K562 (cell line): ENCODE results near the gene TMEM63C. TPM values are rescaled to one million over a fixed set of nuclear protein-coding genes. Genes with fewer than 3 reads are reported as not detected.
A peak's percentile ranks its signal among the peaks of the same experiment; 100 is the strongest.

Source experiments
- ATAC-seq: fragments of 200-7000 bp; cut with Tn5 transposase; 3 replicates; pipeline ENCODE4 v1.9.1; 2020; ENCODE audit warnings: moderate library complexity
- BruUV-seq: library from RNA; stranded (reverse); fragments of 400-500 nt; replicated peaks from 2 replicates; lab custom pipeline; 2021; lab: Mats Ljungman, UMichigan
- CTCF ChIA-PET: fragments of 300-600 bp; formaldehyde crosslinking; extraction: SDS; loops from one replicate; lab custom pipeline; 2021; ENCODE audit warnings: low intra/inter-chr PET ratio; lab: Yijun Ruan, JAX
- POLR2A ChIA-PET: fragments of 300-600, 350-650 bp; sonication (Branson Sonifier 250); formaldehyde crosslinking; extraction: SDS; loops from one replicate; lab custom pipeline; 2021; ENCODE audit warnings: antibody characterized with exemption, inconsistent platforms; lab: Yijun Ruan, JAX
- DNase-seq, 4 experiments: peaks; one replicate each; pipeline versions ENCODE4 v3.0.0 to v3.0.0-alpha.2; 2011 to 2018; ENCODE audit warnings: low spot score in 3 of 4, mixed read lengths in 3 of 4; ENCODE audit errors: extremely low read depth in 1 of 4
- FAIRE-seq: peaks from 2 replicates; lab custom pipeline; 2011; peaks lifted over from hg19 to GRCh38; lab: Jason Lieb, UNC
- H2AFZ ChIP-seq: 2 replicates; pipeline ENCODE4 v1.6.0; 2011; ENCODE audit warnings: low read depth, low read length, control low read depth, inconsistent platforms
- H3K27ac ChIP-seq: fragments of 200-600 bp; 3 replicates; pipeline ENCODE4 v1.8.0; 2011; ENCODE audit warnings: low read depth, mild to moderate bottlenecking, control low read depth, inconsistent platforms, low read length, moderate library complexity, mixed read lengths; ENCODE audit errors: extremely low read depth
- H3K27me3 ChIP-seq, 2 experiments: fragments of 300-600 bp in 1 of 2; 2 replicates in 1 of 2; 3 replicates in 1 of 2; pipeline versions ENCODE4 v1.6.0 to v1.8.0; 2011; ENCODE audit warnings: inconsistent platforms in 2 of 2, low read length in 2 of 2, mild to moderate bottlenecking in 1 of 2, mixed read lengths in 1 of 2, moderate library complexity in 1 of 2; ENCODE audit not compliant: control insufficient read depth in 2 of 2, insufficient read depth in 2 of 2
- H3K36me3 ChIP-seq: fragments of 300-600 bp; 3 replicates; pipeline ENCODE4 v1.8.0; 2011; ENCODE audit warnings: mild to moderate bottlenecking, low read length, inconsistent platforms; ENCODE audit not compliant: control insufficient read depth, insufficient read depth
- H3K4me1 ChIP-seq, 2 experiments: fragments of 200-600 bp in 1 of 2; replicated peaks in 1 of 2; 2 replicates in 1 of 2; 3 replicates in 1 of 2; pipeline versions ENCODE4 v1.5.1 to v1.8.0; 2011; ENCODE audit warnings: inconsistent platforms in 2 of 2, low read length in 2 of 2, mild to moderate bottlenecking in 1 of 2, mixed read lengths in 1 of 2, moderate library complexity in 1 of 2; ENCODE audit not compliant: control insufficient read depth in 2 of 2, insufficient read depth in 2 of 2
- H3K4me2 ChIP-seq: 2 replicates; pipeline ENCODE4 v1.6.1; 2011; ENCODE audit warnings: low read length, control low read depth, inconsistent platforms, mixed read lengths; ENCODE audit not compliant: insufficient read depth
- H3K4me3 ChIP-seq: fragments of 200-600 bp; sonication (generic), shearing (Covaris generic); 2 replicates; pipeline ENCODE4 v1.5.1; 2016; ENCODE audit warnings: control low read depth, inconsistent platforms
- H3K79me2 ChIP-seq: fragments of 200-600 bp; 3 replicates; pipeline ENCODE4 v1.8.0; 2011; ENCODE audit warnings: low read length, inconsistent platforms; ENCODE audit not compliant: control insufficient read depth, insufficient read depth
- H3K9ac ChIP-seq, 2 experiments: 2 replicates each; pipeline versions ENCODE4 v1.6.0 to v1.6.1; 2011; ENCODE audit warnings: low read depth in 2 of 2, low read length in 2 of 2, control low read depth in 1 of 2, inconsistent platforms in 1 of 2, mild to moderate bottlenecking in 1 of 2, mixed read lengths in 1 of 2; ENCODE audit not compliant: insufficient read depth in 1 of 2
- H3K9me1 ChIP-seq: one replicate; pipeline ENCODE4 v1.6.0; 2011; ENCODE audit warnings: inconsistent platforms, mild to moderate bottlenecking, low read length, moderate library complexity; ENCODE audit not compliant: control insufficient read depth, insufficient read depth
- H3K9me3 ChIP-seq: replicated peaks from 2 replicates; pipeline ENCODE4 v1.5.1; 2011; ENCODE audit warnings: low read depth, low read length, inconsistent platforms; ENCODE audit not compliant: control insufficient read depth, insufficient read depth
- H4K20me1 ChIP-seq: replicated peaks from 2 replicates; pipeline ENCODE4 v1.6.1; 2011; ENCODE audit warnings: low read length, inconsistent platforms, mixed read lengths; ENCODE audit not compliant: control insufficient read depth, insufficient read depth
- CEBPG ChIP-seq, 3 experiments: fragments of 200-800 bp in 1 of 3; sonication (Bioruptor generic) in 1 of 3; sonication (generic) in 1 of 3; formaldehyde crosslinking in 1 of 3; IDR thresholded peaks in 2 of 3; conservative IDR thresholded peaks in 1 of 3; 2 replicates each; pipeline versions ENCODE4 v1.6.1 to v1.8.0; 2016 to 2022; ENCODE audit warnings: missing compliant biosample characterization in 2 of 3, missing genetic modification characterization in 2 of 3, mild to moderate bottlenecking in 1 of 3, missing genetic modification reagents in 1 of 3
- DDX20 ChIP-seq: fragments of 450-650 bp; IDR thresholded peaks from 2 replicates; pipeline ENCODE4 v1.6.1; 2016; ENCODE audit warnings: missing genetic modification characterization, low read depth, mild to moderate bottlenecking, missing compliant biosample characterization, moderate library complexity
- EHMT2 ChIP-seq: fragments of 450-650 bp; IDR thresholded peaks from 2 replicates; pipeline ENCODE4 v1.6.1; 2018; ENCODE audit warnings: antibody characterized with exemption
- MIER1 ChIP-seq: fragments of 450-650 bp; IDR thresholded peaks from 2 replicates; pipeline ENCODE4 v1.6.1; 2016; ENCODE audit warnings: antibody characterized with exemption, mild to moderate bottlenecking, low read depth
- MNT ChIP-seq, 2 experiments: fragments of 450-650 bp; conservative IDR thresholded peaks; 2 replicates each; pipeline ENCODE4 v1.6.1; 2017; ENCODE audit warnings: mild to moderate bottlenecking in 2 of 2, moderate library complexity in 2 of 2
- NR2C2 ChIP-seq, 2 experiments: fragments of 200-800 bp in 1 of 2; sonication (Bioruptor generic) in 1 of 2; sonication (generic) in 1 of 2; formaldehyde crosslinking in 1 of 2; IDR thresholded peaks; 2 replicates each; pipeline versions ENCODE4 v1.6.1 to v1.8.0; 2016 to 2022; ENCODE audit warnings: mild to moderate bottlenecking in 1 of 2, missing compliant biosample characterization in 1 of 2, missing genetic modification characterization in 1 of 2, missing genetic modification reagents in 1 of 2
- PML ChIP-seq: IDR thresholded peaks from 2 replicates; pipeline ENCODE4 v1.6.1; 2012; ENCODE audit warnings: low read length, inconsistent platforms
- REST ChIP-seq, 2 experiments: fragments of 450-650 bp; formaldehyde crosslinking in 1 of 2; IDR thresholded peaks; 2 replicates each; pipeline versions ENCODE4 v1.4.0 to v1.6.1; 2014 to 2020; ENCODE audit warnings: mild to moderate bottlenecking in 2 of 2, borderline replicate concordance in 1 of 2, low read depth in 1 of 2
- SUPT5H ChIP-seq: fragments of 450-650 bp; IDR thresholded peaks from 2 replicates; pipeline ENCODE4 v1.6.1; 2016
- TGIF2 ChIP-seq: sonication (generic); formaldehyde crosslinking; IDR thresholded peaks from 2 replicates; pipeline ENCODE4 v1.8.1; 2022; ENCODE audit warnings: mild to moderate bottlenecking, missing genetic modification reagents, moderate library complexity
- WHSC1 ChIP-seq: IDR thresholded peaks from one replicate; pipeline ENCODE4 v1.6.1; 2012; ENCODE audit warnings: low read length, control low read depth, inconsistent platforms
- ZNF316 ChIP-seq: fragments of 450-650 bp; IDR thresholded peaks from 2 replicates; pipeline ENCODE4 v1.6.1; 2016
- WGBS: fragments of 100-300 bp; shearing (Covaris generic); methylation state at CpG from one replicate; pipeline ENCODE4 v1.1.6; 2016; ENCODE audit warnings: low coverage, mixed read lengths; ENCODE audit not compliant: insufficient coverage; ENCODE audit errors: missing lambda C conversion rate; 5-methylcytosine and 5-hydroxymethylcytosine counted together
- in situ Hi-C: fragments of 300-500 bp; cut with MboI; formaldehyde crosslinking; loops from 4 replicates; pipeline ENCODE4 v1.15.0; 2018; ENCODE audit warnings: inconsistent platforms, mixed read lengths
- intact Hi-C: fragments of 100-400 bp; cut with micrococcal nuclease; formaldehyde crosslinking; loops from 2 replicates; pipeline ENCODE4 v1.14.2; 2022
- polyA plus RNA-seq, 8 experiments: library from polyadenylated mRNA; depleted of rRNA in 4 of 8; stranded (reverse) in 5 of 8; unstranded in 3 of 8; fragments of >200 nt; fragmentation: Nextera tagmentation in 2 of 8; fragmentation: Illumina TruSeq in 1 of 8; extraction: Ambion mirVana in 2 of 8; extraction: Trizol in 1 of 8; gene quantifications; 2 replicates each; pipeline versions ENCODE4 v1.2.1 to v1.2.3, GENCODE V29; 2011 to 2014; ENCODE audit warnings: inconsistent platforms in 1 of 8, missing spikeins in 1 of 8
- total RNA-seq, 7 experiments: library from RNA; depleted of rRNA in 6 of 7; stranded (reverse); fragments of >200 nt in 6 of 7; fragmentation: Illumina TruSeq in 2 of 7; extraction: Trizol in 2 of 7; gene quantifications; 2 replicates each; pipeline versions ENCODE4 v1.2.1 to v1.2.3, GENCODE V29; 2011 to 2021; ENCODE audit warnings: low replicate concordance in 1 of 7
- TF ChIP-seq, protein P1 (sequence below): fragments of 250-450 bp; sonication (Bioruptor Pico); IDR thresholded peaks from 2 replicates; pipeline ENCODE4 v1.9.0; 2021; ENCODE audit warnings: mild to moderate bottlenecking

Gene TMEM63C
- total and polyA plus RNA-seq, 9 of the 15 experiments (the other 6 are each of a cell fraction or from before 2014, with no cell fraction given): 0.07 TPM; not detected in 8

GRCh38 chr14:77241955-77242354 lies 60.4 kb downstream of the TMEM63C start:
- H3K27ac ChIP-seq: no peak overlapping the region
- H4K20me1 ChIP-seq: no peaks in the 10 kb centered on the region
- no TSS peak for BruUV-seq
- H3K4me1 ChIP-seq: no peaks in the 10 kb centered on the region; a peak in 1 of 5 replicates
- H3K9me3 ChIP-seq: no peaks in the 10 kb centered on the region
- intact Hi-C loops: no loop called here
- peaks cover 0 to 21% of the 10 kb centered on the region in 2 experiments; a peak in 2 of 5 replicates for H3K27me3 ChIP-seq
- WGBS: 0% methylated on average over 2 of the region's 2 CpGs
- in situ Hi-C loops: no loop called here
- no peaks in the 10 kb centered on the region for H3K9me1 ChIP-seq
- no peak overlapping the region for H3K4me3 ChIP-seq
- no peak for ATAC-seq
- FAIRE-seq: no peak
- H2AFZ ChIP-seq: no peak overlapping the region
- H3K4me2 ChIP-seq: no peak overlapping the region
- no peak for DNase-seq
- no peak overlapping the region for H3K9ac ChIP-seq
- no peaks in the 10 kb centered on the region for H3K36me3 ChIP-seq
- no peaks in the 10 kb centered on the region for H3K79me2 ChIP-seq
- CTCF ChIA-PET: no interaction called here
- POLR2A ChIA-PET: no interaction called here
- TF ChIP-seq REST (IDR thresholded peaks at IDR 0.05; ENCODE audit: borderline replicate concordance) (peak; percentile 80), REST (CRISPR knock-in tag; IDR thresholded peaks at IDR 0.05; ENCODE audit: low read depth) (no peak), ZNF316 (no peak), DDX20 (tag) (no peak), EHMT2 (peak; percentile 60; the same call in 1 of the 2 replicates), PML (no peak), MIER1 (peak; percentile 48; the same call in 1 of the 2 replicates), TGIF2 (no peak), NR2C2 (CRISPR knock-in tag; IDR thresholded peaks at IDR 0.05) (no peak), NR2C2 (tag; IDR thresholded peaks at IDR 0.05) (no peak), MNT (conservative IDR thresholded peaks at IDR 0.05) (no peak), SUPT5H (no peak), WHSC1 (no peak), CEBPG (CRISPR knock-in tag; IDR thresholded peaks at IDR 0.05) (no peak), CEBPG (tag; conservative IDR thresholded peaks at IDR 0.05 in 1 of 2, IDR thresholded peaks at IDR 0.05 in 1 of 2) (no peak)
- TF ChIP-seq, protein P1, sequence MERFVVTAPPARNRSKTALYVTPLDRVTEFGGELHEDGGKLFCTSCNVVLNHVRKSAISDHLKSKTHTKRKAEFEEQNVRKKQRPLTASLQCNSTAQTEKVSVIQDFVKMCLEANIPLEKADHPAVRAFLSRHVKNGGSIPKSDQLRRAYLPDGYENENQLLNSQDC (CRISPR knock-in tag): no peak
